Mucosa of rectum (tissue), 2 donors: Measurements from ENCODE around the gene ATP9A.

Experiments
- H3K27ac ChIP-seq, 2 donors: one replicate each; pipeline ENCODE4 v1.7.0; 2013; ENCODE audit warnings: inconsistent platforms in 2 of 2, low read depth in 2 of 2, low read length in 2 of 2
- H3K27me3 ChIP-seq, 2 donors: one replicate each; pipeline ENCODE4 v1.7.0; 2013; ENCODE audit warnings: low read length in 2 of 2; ENCODE audit not compliant: control insufficient read depth in 2 of 2, insufficient read depth in 2 of 2
- H3K36me3 ChIP-seq, 2 donors: one replicate each; pipeline ENCODE4 v1.7.0; 2013; ENCODE audit warnings: low read length in 2 of 2; ENCODE audit not compliant: control insufficient read depth in 2 of 2, insufficient read depth in 2 of 2
- H3K4me1 ChIP-seq, 2 donors: one replicate each; pipeline ENCODE4 v1.7.0; 2013; ENCODE audit warnings: low read length in 2 of 2, mild to moderate bottlenecking in 1 of 2; ENCODE audit not compliant: control insufficient read depth in 2 of 2, insufficient read depth in 2 of 2
- H3K4me3 ChIP-seq, 2 donors: one replicate each; pipeline ENCODE4 v1.7.0; 2013; ENCODE audit warnings: low read length in 2 of 2
- H3K9ac ChIP-seq, 2 donors: one replicate each; pipeline ENCODE4 v1.7.0; 2013; ENCODE audit warnings: low read length in 2 of 2, low read depth in 1 of 2, mild to moderate bottlenecking in 1 of 2
- H3K9me3 ChIP-seq, 2 donors: one replicate each; pipeline ENCODE4 v1.7.0; 2013; ENCODE audit warnings: low read length in 2 of 2; ENCODE audit not compliant: control insufficient read depth in 2 of 2
- donor health status: healthy.
- donor health status: Normal muscosa, but diverticular disease.

Gene ATP9A

GRCh38 chr20:51713213-51713598 is 55.0 kb downstream of the ATP9A start:
- no peak overlapping the region for H3K27ac ChIP-seq
- no peaks in the 10 kb centered on the region for H3K9me3 ChIP-seq
- no peak overlapping the region for H3K9ac ChIP-seq
- H3K4me3 ChIP-seq: no peak overlapping the region
- H3K27me3 ChIP-seq: no peaks in the 10 kb centered on the region
- no peaks in the 10 kb centered on the region for H3K4me1 ChIP-seq
- peaks cover 0 to 4% of the 10 kb centered on the region in 2 donors for H3K36me3 ChIP-seq

- Histone ChIP-seq H3K27me3 (no peaks in the 10 kb centered on the region), H3K4me1 (no peaks in the 10 kb centered on the region), H3K9me3 (no peaks in the 10 kb centered on the region), H3K4me3 (no peak overlapping the region), H3K27ac (no peak overlapping the region), H3K36me3 (peaks cover 2 to 4% of the 10 kb centered on the region in 2 donors), H3K9ac (no peak overlapping the region)
These were observed 55.5 kb downstream of the ATP9A start for GRCh38 chr20:51712501-51713212.

GRCh38 chr20:51711426-51711825 is 56.8 kb downstream of the ATP9A start:
- no peaks in the 10 kb centered on the region for H3K9me3 ChIP-seq

GRCh38 chr20:51710361-51710894 is 57.8 kb downstream of the ATP9A start:
- H3K9me3 ChIP-seq: no peaks in the 10 kb centered on the region
- peaks cover 4 to 7% of the 10 kb centered on the region in 2 donors for H3K36me3 ChIP-seq
- H3K4me3 ChIP-seq: no peak overlapping the region
- H3K27me3 ChIP-seq: no peaks in the 10 kb centered on the region
- no peak overlapping the region for H3K27ac ChIP-seq
- no peak overlapping the region for H3K9ac ChIP-seq
- H3K4me1 ChIP-seq: no peaks in the 10 kb centered on the region

More at GRCh38 chr20:51711426-51711825, 56.8 kb downstream of the ATP9A start:
- Histone ChIP-seq H3K27ac (no peak overlapping the region), H3K27me3 (no peaks in the 10 kb centered on the region), H3K4me1 (no peaks in the 10 kb centered on the region), H3K9ac (no peak overlapping the region), H3K36me3 (peaks cover 4 to 7% of the 10 kb centered on the region in 2 donors), H3K4me3 (no peak overlapping the region)

- Histone ChIP-seq H3K36me3 (peaks cover 3 to 4% of the 10 kb centered on the region in 2 donors), H3K9me3 (no peaks in the 10 kb centered on the region), H3K9ac (no peak overlapping the region), H3K4me1 (peaks cover 12 to 21% of the 10 kb centered on the region in 2 donors), H3K27ac (no peak overlapping the region), H3K27me3 (no peaks in the 10 kb centered on the region), H3K4me3 (no peak overlapping the region)
These were observed 62.8 kb downstream of the ATP9A start for GRCh38 chr20:51705400-51705799.

GRCh38 chr20:51703400-51704287 is 64.5 kb downstream of the ATP9A start:
- Histone ChIP-seq H3K27me3 (no peaks in the 10 kb centered on the region), H3K4me3 (no peak overlapping the region), H3K4me1 (peaks cover 12 to 21% of the 10 kb centered on the region in 2 donors), H3K9me3 (no peaks in the 10 kb centered on the region), H3K27ac (peak overlapping the region in 1 of 2 donors; percentile 26), H3K36me3 (peaks cover 3 to 4% of the 10 kb centered on the region in 2 donors), H3K9ac (no peak overlapping the region)

GRCh38 chr20:51702556-51702955 is 65.6 kb downstream of the ATP9A start:
- no peak overlapping the region for H3K9ac ChIP-seq
- no peaks in the 10 kb centered on the region for H3K27me3 ChIP-seq
- H3K9me3 ChIP-seq: no peaks in the 10 kb centered on the region
- H3K36me3 ChIP-seq: peaks cover under 1 to 3% of the 10 kb centered on the region in 2 donors
- no peak overlapping the region for H3K4me3 ChIP-seq
- peaks cover 12 to 21% of the 10 kb centered on the region in 2 donors for H3K4me1 ChIP-seq
- H3K27ac ChIP-seq: no peak overlapping the region

GRCh38 chr20:51700809-51701285 is 67.3 kb downstream of the ATP9A start:
- H3K9me3 ChIP-seq: no peaks in the 10 kb centered on the region
- no peak overlapping the region for H3K27ac ChIP-seq
- H3K4me1 ChIP-seq: peaks cover 12 to 27% of the 10 kb centered on the region in 2 donors
- H3K9ac ChIP-seq: no peak overlapping the region
- no peaks in the 10 kb centered on the region for H3K27me3 ChIP-seq
- H3K36me3 ChIP-seq: no peaks in the 10 kb centered on the region
- H3K4me3 ChIP-seq: no peak overlapping the region

- Histone ChIP-seq H3K4me3 (no peak overlapping the region), H3K4me1 (peaks cover 7 to 24% of the 10 kb centered on the region in 2 donors), H3K9ac (no peak overlapping the region), H3K36me3 (peaks cover 7 to 10% of the 10 kb centered on the region in 2 donors), H3K27ac (no peak overlapping the region), H3K27me3 (no peaks in the 10 kb centered on the region), H3K9me3 (no peaks in the 10 kb centered on the region)
These were observed 69.9 kb downstream of the ATP9A start for GRCh38 chr20:51698252-51698651.
